Stimulated activated CD4-positive, alpha-beta T cell treated with anti-CD3 and anti-CD28 coated beads, TNF-alpha, amount 100 ng/mL, for 4 hours (primary cell): ENCODE data around the gene RABGAP1L.
"Not testable (repeated sequence)": the region's sequence is repeated elsewhere in the genome, so short reads cannot be mapped to it uniquely, and the experiment has no call there.

Experiments
- DNase-seq, 3 experiments: peaks; one replicate each; pipeline ENCODE4 v3.0.0-alpha.2; 2020; ENCODE audit warnings: low read depth in 3 of 3

Gene RABGAP1L

GRCh38 chr1:174289644-174290310 lies 130.5 kb downstream of the RABGAP1L start:
- no peak for DNase-seq

DNA sequence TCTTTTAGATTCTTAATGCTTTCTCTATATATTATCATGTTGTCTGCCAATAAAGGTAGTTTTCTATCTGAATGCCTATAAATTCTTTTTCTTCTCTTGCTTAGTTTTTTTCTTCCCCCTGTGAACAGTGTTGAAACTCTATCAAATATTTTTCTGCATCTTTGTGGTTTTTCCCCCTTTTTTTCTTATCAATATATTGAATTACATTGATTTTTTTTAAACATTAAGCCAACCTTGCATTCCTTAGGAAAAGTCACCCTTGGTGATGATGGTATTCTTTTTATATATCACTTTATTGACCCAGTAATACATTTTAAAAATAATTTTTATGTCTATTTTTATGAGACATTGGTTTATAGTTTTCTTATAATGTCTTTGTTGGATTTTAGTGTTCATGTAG lies 131.7 kb downstream of the RABGAP1L start:
- DNase-seq: no peak

DNA sequence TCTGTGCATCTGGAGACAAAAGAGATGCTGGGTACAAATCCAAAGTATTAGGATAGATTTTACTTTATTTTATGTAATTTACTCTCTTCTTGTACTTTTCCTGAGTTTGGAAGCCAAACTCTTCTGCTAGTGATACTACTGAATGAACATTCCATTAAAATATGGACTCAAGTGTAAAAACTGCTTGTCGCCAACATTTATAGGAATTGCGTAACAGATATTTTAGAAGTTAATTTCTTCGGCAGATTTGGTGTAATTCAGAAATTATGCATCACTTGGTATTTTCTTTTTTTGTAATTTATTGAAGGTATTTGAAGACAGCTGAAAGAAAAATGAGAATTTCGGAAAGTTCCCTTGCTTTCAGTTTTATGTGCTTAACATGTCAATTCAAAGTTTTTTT lies 137.0 kb downstream of the RABGAP1L start:
- DNase-seq: no peak

DNA sequence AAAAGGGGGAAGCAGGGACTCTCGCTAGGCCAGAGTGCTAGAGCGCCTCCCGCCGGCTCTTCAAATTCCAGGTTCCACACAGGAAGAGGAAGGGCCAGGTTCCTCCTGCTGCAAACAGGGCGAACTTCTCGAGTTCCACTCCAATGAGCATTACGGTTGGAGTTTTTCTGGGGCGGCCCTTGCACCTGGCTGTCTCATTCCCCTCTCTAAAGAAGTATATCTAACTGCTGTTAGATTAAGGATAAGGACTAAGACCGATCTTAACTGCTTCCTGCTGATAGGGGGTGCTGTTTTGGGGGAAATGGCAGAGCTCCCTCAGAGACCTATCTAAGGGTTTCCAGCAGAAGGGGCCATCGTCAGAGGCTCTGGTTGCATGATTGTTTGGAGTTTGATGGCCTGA lies 138.0 kb downstream of the RABGAP1L start:
- no peak for DNase-seq

GRCh38 chr1:174301295-174302077 lies 142.2 kb downstream of the RABGAP1L start:
- no peak for DNase-seq

GRCh38 chr1:174308604-174309003 lies 149.3 kb downstream of the RABGAP1L start:
- no peak for DNase-seq

- DNase-seq: no peak
These were observed 150.2 kb downstream of the RABGAP1L start for GRCh38 chr1:174309490-174309889.

GRCh38 chr1:174314433-174314832 lies 155.1 kb downstream of the RABGAP1L start:
- DNase-seq: no peak

GRCh38 chr1:174315239-174315638 lies 155.9 kb downstream of the RABGAP1L start:
- DNase-seq: no peak

DNA sequence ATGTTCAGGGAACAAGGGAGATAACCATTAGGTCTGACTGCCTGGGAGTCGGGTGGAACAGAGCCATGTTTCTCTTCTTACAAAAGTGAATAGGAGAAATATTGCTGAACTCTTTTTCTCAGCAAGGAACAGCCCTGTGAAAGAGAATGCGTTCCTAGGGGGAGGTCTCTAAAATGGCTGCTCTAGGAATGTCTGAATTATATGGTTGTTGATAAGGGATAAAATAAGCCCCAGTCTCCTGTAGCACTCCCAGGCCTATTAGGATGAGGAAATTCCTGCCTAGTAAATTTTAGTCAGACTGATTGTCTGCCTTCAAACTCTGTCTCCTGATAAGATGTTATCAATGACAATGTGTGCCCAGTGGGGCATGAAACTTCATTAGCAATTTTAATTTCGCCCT lies 161.6 kb downstream of the RABGAP1L start:
- not testable (repeated sequence) for DNase-seq

DNA sequence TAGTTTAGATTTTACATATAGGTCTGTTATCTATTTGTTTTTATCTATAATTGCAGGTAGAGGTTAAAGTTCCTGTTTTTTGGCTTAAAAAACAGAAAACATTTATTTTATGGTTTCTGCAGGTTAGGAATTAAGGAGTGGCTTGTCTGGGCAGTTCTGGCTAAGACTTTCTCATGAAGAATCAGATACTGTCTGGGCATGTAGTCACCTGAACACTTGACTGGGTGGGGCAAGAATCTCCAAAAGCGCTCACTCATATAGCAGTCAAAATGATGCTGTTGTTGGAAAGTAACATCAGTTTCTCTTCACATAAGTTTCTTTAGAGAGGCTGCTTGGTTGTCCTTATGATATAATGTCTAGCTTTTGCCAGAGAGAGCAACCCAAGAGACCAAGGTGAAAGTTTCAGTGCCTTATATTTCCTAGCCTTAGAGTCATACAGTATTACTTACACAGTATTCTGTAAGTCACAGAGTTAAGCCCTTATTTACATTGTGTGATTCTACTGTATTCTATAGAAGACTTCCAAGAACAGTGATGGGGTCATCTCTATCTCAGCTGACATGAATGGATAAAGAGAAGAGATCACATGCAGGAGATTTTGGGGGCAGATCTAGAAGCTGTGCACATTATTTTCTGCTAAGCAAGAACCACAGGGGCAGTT lies 163.0 kb downstream of the RABGAP1L start:
- DNase-seq: no peak

- no peak for DNase-seq
These were observed 165.2 kb downstream of the RABGAP1L start for GRCh38 chr1:174324493-174324892.

DNA sequence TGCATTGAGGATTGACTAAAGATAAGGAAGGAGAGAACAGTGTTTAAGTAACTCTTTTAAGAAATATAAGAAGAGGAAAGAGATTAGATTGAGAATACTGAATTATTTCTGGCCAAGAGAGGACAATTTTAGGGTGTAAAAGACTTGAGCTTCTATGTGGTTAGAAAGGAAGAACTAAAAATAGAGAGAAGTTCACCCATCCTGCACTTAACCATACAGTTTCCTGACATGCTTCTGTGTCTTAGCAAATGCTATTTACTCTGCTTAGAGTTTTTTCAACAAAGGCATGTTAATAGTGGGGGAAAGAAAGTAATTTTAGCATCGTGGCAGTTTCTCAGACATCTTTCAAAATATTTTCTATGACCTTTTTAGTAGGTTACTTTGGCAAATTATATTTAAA lies 165.6 kb downstream of the RABGAP1L start:
- no peak for DNase-seq

DNA sequence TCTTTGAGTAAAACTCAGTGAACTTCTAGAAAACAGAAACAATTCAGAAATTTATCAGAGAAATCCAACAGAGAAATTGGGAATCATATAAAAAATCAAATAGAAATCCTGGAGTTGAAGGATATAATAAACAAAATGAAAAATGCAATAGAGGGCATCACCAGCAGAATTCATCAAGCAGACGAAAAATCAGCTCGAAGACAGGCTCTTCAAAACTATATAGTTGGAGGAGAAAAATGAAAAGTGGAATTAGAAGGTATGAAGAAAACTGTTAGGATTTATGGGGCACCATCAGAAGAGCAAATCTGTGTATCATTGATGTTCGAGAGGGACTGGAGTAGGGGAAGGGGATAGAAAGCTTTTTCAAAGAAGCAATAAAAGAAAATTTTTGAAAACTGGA lies 167.0 kb downstream of the RABGAP1L start:
- DNase-seq: no peak

- DNase-seq: no peak
These were observed 174.1 kb downstream of the RABGAP1L start for GRCh38 chr1:174333437-174333836.

- DNase-seq: no peak
These were observed 177.8 kb downstream of the RABGAP1L start for GRCh38 chr1:174337000-174337681.

DNA sequence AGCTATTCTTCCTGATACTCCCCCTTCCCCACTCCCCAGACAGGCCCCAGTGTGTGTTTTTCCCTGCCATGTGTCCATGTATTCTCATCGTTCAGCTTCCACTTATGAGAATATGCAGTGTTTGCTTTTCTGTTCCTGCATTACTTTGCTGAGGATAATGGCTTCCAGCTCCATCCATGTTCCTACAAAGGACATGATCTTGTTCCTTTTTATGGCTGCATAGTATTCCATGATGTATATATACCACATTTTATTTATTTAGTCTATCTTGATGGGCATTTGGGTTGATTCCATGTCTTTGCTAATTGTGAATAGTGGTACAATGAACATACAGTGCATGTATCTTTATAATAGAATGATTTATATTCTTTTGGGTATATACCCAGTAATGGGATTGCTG lies 181.1 kb downstream of the RABGAP1L start:
- DNase-seq: not testable (repeated sequence)

GRCh38 chr1:174344162-174344561 lies 184.8 kb downstream of the RABGAP1L start:
- no peak for DNase-seq

GRCh38 chr1:174352117-174352516 lies 192.8 kb downstream of the RABGAP1L start:
- DNase-seq: no peak

DNA sequence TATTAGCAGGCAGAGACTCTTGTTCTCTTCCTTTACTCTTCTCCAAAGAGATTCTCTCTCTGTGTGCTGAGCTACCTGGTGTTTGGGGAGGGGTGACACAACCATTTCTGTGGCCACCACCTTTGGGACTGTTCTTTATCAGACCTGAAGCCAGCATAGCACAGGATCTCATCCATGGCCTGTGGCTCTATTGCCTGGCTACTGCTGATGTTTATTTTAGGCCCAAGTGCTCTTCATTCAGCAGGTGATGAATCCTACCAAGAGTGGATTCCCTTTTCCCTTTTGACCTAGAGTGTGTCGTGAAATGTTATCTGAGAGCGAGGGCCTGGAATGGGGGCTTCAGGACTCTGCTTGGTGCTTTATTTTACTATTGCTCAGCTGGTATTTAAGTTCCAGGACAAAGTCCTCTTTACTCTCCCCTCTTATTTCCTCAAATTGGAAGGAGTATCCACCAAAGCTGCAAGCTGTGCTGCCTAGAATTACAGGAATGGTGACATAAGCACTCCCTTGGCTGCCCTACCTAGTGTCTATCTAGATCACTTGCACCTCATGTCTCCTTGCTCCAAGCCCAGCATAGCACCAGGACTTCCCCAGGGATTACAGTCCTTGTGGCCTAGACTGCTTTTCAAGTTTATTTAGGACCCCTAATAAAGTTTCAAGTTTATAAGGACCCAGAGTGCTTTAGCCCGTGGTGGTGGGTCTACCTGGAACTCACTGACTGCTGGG lies 193.7 kb downstream of the RABGAP1L start:
- DNase-seq: no peak

DNA sequence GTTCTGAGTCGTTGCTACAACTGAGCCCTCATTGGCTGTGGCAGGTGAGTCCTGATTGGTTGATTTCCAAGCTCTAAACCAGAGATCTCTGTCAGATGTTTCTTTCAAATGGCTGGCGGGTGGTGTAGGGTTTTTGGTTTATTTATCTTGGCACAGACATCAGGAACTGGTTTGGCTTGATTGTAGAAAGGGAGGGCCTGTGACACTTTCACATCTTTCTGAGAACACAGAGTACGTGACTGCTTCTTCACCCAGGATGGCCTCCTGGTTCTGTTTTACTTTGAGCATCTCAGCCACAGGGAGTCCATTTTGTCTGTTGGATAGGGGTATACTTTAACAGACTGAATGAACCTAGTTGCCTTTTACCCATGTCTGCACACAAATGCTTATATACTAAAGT lies 199.0 kb downstream of the RABGAP1L start:
- DNase-seq: no peak
